SK-N-SH (cell line): ENCODE measurements around the gene TECPR2.

Source experiments
- EP300 ChIP-seq, 2 experiments: IDR thresholded peaks; 2 replicates each; pipeline versions ENCODE4 v1.4.0 to v1.6.1; 2012; ENCODE audit warnings: borderline replicate concordance in 1 of 2, low read depth in 1 of 2, low read length in 1 of 2
- GATA2 ChIP-seq: sonication (generic); formaldehyde crosslinking; IDR thresholded peaks from 2 replicates; pipeline ENCODE4 v1.5.0; 2020; ENCODE audit warnings: mild to moderate bottlenecking, missing genetic modification reagents
- MXI1 ChIP-seq: IDR thresholded peaks from 2 replicates; pipeline ENCODE4 v1.6.1; 2012; ENCODE audit warnings: mild to moderate bottlenecking, low read depth, low read length, improper control_type of control experiment
- RCOR1 ChIP-seq: fragments of 150-350 bp; IDR thresholded peaks from 2 replicates; pipeline ENCODE4 v1.6.1; 2017; ENCODE audit warnings: antibody characterized with exemption, low read length
- TF ChIP-seq, protein P1 (sequence below): fragments of 200-600 bp; sonication (generic); IDR thresholded peaks from 2 replicates; pipeline ENCODE4 v1.6.1; 2017; ENCODE audit warnings: antibody characterized with exemption, mild to moderate bottlenecking, moderate library complexity

DNA sequence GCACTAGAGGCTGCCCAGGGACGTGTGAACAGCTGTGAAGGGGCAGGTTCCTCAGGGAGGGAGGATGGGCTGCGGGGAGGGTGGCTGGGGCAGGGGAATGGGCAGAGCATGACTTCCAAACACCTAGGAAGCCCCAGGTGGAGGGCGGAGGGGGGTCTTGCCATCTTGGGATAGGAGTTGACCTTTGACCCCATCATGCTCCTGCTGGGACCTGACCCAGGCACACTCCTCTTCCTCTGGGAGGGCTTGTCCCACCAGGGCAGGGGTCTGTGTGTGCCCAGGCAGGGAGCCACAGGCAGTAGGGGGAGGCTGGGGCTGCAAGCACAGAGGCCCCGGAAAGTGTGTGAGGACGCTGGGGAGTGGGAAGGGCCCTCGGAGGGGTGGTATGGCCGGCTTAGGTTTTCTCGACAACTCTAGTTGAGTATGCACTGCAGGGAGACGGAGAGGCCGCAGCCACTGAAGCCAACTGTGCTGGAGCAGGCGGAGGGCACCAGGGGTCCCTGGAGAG, 150.1 kb downstream of the TECPR2 start:
- TF ChIP-seq, protein P1, sequence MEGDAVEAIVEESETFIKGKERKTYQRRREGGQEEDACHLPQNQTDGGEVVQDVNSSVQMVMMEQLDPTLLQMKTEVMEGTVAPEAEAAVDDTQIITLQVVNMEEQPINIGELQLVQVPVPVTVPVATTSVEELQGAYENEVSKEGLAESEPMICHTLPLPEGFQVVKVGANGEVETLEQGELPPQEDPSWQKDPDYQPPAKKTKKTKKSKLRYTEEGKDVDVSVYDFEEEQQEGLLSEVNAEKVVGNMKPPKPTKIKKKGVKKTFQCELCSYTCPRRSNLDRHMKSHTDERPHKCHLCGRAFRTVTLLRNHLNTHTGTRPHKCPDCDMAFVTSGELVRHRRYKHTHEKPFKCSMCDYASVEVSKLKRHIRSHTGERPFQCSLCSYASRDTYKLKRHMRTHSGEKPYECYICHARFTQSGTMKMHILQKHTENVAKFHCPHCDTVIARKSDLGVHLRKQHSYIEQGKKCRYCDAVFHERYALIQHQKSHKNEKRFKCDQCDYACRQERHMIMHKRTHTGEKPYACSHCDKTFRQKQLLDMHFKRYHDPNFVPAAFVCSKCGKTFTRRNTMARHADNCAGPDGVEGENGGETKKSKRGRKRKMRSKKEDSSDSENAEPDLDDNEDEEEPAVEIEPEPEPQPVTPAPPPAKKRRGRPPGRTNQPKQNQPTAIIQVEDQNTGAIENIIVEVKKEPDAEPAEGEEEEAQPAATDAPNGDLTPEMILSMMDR = no peak
- no peak for TF ChIP-seq RCOR1
- no peak for TF ChIP-seq EP300 (IDR thresholded peaks at IDR 0.05; ENCODE audit: borderline replicate concordance in 1 of 2, low read depth in 1 of 2, low read length in 1 of 2)
- TF ChIP-seq GATA2 (CRISPR knock-in tag) = no peak
- TF ChIP-seq MXI1 = no peak
